GM21717 (cell line): ENCODE measurements around the gene BBS9.

ENCODE experiments used
- ATAC-seq: cut with Tn5 transposase; IDR thresholded peaks from one replicate; pipeline ENCODE4 v1.9.1; 2021; ENCODE audit warnings: mild to moderate bottlenecking, moderate library complexity; ENCODE audit not compliant: unreplicated experiment

The BBS9 gene

GRCh38 chr7:33422825-33423645 is 293.7 kb downstream of the BBS9 start:
- ATAC-seq: peak; percentile 39

GRCh38 chr7:33423646-33424020 is 294.3 kb downstream of the BBS9 start:
- ATAC-seq: peak; percentile 97

GRCh38 chr7:33425395-33425794 is 296.0 kb downstream of the BBS9 start:
- no peak for ATAC-seq

- ATAC-seq: no peak
Observed at GRCh38 chr7:33425929-33426678, 296.7 kb downstream of the BBS9 start.

GRCh38 chr7:33428415-33428814 is 299.1 kb downstream of the BBS9 start:
- ATAC-seq: no peak

GRCh38 chr7:33431543-33431942 is 302.2 kb downstream of the BBS9 start:
- ATAC-seq: no peak

GRCh38 chr7:33432821-33433220 is 303.5 kb downstream of the BBS9 start:
- no peak for ATAC-seq

- no peak for ATAC-seq
Observed at GRCh38 chr7:33433357-33433756, 304.0 kb downstream of the BBS9 start.

GRCh38 chr7:33444511-33444910 is 315.1 kb downstream of the BBS9 start:
- no peak for ATAC-seq

GRCh38 chr7:33446551-33446950 is 317.2 kb downstream of the BBS9 start:
- ATAC-seq: no peak

- no peak for ATAC-seq
Observed at GRCh38 chr7:33448035-33448434, 318.7 kb downstream of the BBS9 start.

GRCh38 chr7:33449847-33450246 is 320.5 kb downstream of the BBS9 start:
- no peak for ATAC-seq

- ATAC-seq: no peak
Observed at GRCh38 chr7:33452805-33453502, 323.6 kb downstream of the BBS9 start.

- no peak for ATAC-seq
Observed at GRCh38 chr7:33457039-33457438, 327.7 kb downstream of the BBS9 start.

GRCh38 chr7:33458581-33458980 is 329.2 kb downstream of the BBS9 start:
- ATAC-seq: no peak

- no peak for ATAC-seq
Observed at GRCh38 chr7:33459340-33459751, 330.0 kb downstream of the BBS9 start.

- ATAC-seq: no peak
Observed at GRCh38 chr7:33463131-33463530, 333.8 kb downstream of the BBS9 start.

GRCh38 chr7:33466203-33466602 is 336.8 kb downstream of the BBS9 start:
- ATAC-seq: no peak

GRCh38 chr7:33471636-33472242 is 342.4 kb downstream of the BBS9 start:
- ATAC-seq: no peak

- ATAC-seq: no peak
Observed at GRCh38 chr7:33472348-33473025, 343.1 kb downstream of the BBS9 start.
